ENCODE measurements around the gene ST3GAL3.

DNA sequence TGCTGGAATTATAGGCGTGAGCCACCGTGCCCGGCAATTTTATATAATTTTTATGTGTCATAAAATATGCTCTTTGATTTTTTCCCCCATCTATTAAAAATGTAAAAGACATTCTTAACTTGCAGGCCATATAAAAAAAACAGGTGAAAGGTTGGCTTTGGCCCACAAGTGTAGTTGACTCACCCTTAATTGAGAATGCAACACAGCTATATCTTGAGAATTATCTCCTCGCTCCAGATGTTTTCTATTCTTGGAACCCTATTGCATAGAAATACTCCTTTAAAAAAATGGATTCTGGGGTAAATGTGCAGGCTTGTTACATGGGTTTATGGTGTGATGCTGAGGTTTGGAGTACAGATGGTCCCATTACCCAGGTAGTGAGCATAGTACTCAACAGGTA lies 112.0 kb downstream of the ST3GAL3 start:
- TF ChIP-seq, protein P1, sequence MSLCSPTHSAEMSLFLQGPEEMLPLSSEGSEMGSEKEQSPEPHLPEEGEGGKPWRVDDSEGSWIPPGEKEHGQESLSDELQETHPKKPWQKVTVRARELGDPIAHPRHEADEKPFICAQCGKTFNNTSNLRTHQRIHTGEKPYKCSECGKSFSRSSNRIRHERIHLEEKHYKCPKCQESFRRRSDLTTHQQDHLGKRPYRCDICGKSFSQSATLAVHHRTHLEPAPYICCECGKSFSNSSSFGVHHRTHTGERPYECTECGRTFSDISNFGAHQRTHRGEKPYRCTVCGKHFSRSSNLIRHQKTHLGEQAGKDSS (CRISPR knock-in tag; IDR thresholded peaks at IDR 0.05; ENCODE audit: borderline replicate concordance, low read depth) = no peak
- no peak for TF ChIP-seq CHD2 (IDR thresholded peaks at IDR 0.05; ENCODE audit: low read depth, low read length)
- no peak for TF ChIP-seq HOXD1 (CRISPR knock-in tag; IDR thresholded peaks at IDR 0.05)
- TF ChIP-seq SMC3 (IDR thresholded peaks at IDR 0.05; ENCODE audit: low read length) = no peak
- TF ChIP-seq, protein P2, sequence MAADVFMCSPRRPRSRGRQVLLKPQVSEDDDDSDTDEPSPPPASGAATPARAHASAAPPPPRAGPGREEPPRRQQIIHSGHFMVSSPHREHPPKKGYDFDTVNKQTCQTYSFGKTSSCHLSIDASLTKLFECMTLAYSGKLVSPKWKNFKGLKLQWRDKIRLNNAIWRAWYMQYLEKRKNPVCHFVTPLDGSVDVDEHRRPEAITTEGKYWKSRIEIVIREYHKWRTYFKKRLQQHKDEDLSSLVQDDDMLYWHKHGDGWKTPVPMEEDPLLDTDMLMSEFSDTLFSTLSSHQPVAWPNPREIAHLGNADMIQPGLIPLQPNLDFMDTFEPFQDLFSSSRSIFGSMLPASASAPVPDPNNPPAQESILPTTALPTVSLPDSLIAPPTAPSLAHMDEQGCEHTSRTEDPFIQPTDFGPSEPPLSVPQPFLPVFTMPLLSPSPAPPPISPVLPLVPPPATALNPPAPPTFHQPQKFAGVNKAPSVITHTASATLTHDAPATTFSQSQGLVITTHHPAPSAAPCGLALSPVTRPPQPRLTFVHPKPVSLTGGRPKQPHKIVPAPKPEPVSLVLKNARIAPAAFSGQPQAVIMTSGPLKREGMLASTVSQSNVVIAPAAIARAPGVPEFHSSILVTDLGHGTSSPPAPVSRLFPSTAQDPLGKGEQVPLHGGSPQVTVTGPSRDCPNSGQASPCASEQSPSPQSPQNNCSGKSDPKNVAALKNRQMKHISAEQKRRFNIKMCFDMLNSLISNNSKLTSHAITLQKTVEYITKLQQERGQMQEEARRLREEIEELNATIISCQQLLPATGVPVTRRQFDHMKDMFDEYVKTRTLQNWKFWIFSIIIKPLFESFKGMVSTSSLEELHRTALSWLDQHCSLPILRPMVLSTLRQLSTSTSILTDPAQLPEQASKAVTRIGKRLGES (CRISPR knock-in tag; IDR thresholded peaks at IDR 0.05; ENCODE audit: borderline replicate concordance) = no peak
- TF ChIP-seq, protein P3, sequence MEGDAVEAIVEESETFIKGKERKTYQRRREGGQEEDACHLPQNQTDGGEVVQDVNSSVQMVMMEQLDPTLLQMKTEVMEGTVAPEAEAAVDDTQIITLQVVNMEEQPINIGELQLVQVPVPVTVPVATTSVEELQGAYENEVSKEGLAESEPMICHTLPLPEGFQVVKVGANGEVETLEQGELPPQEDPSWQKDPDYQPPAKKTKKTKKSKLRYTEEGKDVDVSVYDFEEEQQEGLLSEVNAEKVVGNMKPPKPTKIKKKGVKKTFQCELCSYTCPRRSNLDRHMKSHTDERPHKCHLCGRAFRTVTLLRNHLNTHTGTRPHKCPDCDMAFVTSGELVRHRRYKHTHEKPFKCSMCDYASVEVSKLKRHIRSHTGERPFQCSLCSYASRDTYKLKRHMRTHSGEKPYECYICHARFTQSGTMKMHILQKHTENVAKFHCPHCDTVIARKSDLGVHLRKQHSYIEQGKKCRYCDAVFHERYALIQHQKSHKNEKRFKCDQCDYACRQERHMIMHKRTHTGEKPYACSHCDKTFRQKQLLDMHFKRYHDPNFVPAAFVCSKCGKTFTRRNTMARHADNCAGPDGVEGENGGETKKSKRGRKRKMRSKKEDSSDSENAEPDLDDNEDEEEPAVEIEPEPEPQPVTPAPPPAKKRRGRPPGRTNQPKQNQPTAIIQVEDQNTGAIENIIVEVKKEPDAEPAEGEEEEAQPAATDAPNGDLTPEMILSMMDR (CRISPR knock-in tag; IDR thresholded peaks at IDR 0.05) = no peak
- no peak for TF ChIP-seq ESRRA (CRISPR knock-in tag; IDR thresholded peaks at IDR 0.05; ENCODE audit: low read depth)

Data from HepG2 (cell line).